DMS53 treated with DMSO at 0.1 percent for 48 hours (cell line): ENCODE data around the gene RAPH1.
"Not testable (repeated sequence)": the region's sequence is repeated elsewhere in the genome, so short reads cannot be mapped to it uniquely, and the experiment has no call there.

Experiments
- DNase-seq: peaks from one replicate; lab custom pipeline; 2025; ENCODE audit not compliant: unreplicated experiment; lab: John Stamatoyannopoulos, UW

RAPH1 gene

DNA sequence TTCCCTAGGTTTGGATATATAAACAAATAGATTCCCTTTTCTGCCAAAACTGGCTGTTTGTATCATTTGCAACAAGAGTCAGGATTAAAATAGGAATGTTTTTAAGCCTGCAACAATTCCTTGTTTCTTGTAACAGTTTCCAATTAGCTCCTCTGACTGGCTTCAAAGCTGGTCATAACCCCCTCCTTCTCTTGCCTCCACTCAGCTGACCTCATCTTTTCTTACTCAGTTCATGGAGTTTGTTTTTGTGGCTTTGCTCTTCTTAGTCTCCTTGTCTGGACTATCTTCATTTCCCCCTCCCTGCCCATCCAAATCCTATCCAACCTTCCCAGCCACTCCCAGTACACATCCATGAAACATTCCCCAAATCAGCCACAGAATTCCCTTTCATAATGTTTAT, 14.3 kb upstream of the RAPH1 start:
- no peak for DNase-seq

DNA sequence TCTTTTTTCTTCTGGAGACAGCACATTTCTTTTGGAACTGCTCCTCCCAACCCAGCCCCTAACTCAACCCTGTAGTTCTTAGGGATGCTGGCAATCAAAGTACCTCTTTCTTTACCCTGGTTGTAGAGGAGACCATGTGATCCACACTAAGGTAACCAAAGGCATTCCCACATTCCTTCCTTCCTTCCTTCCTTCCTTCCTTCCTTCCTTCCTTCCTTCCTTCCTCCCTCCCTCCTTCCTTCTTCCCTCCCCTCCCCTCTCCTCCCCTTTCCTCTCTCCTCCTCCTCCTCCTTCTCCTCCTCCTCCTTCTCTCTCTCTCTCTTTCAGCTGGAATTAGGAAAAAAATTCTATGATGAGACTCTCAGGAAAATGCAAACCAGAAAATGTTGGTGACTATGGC, 13.8 kb upstream of the RAPH1 start:
- no peak for DNase-seq

DNA sequence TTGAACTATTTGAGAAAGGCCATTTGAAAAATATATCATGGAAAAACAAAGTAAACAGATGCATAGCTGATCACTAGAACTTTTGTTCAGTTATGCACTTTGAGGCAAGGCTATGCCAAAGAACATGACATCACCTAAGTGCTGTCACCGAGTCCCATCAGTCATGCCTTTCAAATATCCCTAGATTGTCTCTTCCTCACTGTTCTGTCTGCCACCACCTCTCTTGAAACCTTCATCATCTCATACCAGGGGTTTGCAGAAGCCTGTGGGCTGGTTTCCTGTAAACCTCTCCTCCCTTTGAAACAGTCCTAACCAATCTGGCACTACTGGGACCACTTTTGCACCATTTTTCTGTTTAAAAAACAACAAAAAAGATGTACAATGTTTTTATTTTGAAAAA, 12.3 kb upstream of the RAPH1 start:
- DNase-seq, result no peak

DNA sequence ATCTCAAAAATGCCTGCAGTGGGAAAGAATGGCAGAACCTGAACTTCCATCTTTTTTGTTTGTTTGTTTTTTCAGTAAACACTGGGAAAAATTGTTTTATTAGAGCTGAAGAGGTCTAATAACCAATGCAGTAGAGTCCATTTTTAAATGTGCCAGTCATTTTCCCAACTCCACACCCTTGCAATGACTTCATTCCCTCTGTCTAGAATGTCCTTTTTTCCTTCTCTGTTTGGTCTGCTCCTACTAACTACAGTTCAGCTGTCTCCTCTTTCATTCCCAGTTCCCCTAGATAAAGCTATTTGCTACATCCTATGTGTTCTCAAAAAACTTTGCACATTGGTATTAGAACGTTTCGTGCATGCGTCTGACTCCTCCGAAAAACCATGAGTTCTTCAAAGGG, 9.3 kb upstream of the RAPH1 start:
- no peak for DNase-seq

DNA sequence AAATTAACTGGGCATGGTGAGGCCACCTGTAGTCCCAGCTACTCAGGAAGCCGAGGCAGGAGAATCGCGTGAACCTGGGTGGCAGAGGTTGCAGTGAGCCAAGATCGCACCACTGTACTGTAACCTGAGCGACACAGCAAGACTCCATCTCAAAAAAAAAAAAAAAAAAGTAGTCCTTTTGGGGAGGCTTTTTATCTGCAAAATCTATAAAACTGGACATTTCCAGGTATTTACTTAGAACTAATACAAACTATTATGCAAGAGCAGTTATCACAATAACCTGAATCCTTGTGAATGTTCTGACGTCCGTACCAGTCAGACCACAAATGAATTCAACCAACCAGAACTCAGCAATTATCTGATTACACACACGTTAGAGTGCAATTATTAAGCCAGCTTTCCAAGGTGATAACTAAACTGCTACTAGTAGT, 8.8 kb upstream of the RAPH1 start:
- DNase-seq, result no peak

DNA sequence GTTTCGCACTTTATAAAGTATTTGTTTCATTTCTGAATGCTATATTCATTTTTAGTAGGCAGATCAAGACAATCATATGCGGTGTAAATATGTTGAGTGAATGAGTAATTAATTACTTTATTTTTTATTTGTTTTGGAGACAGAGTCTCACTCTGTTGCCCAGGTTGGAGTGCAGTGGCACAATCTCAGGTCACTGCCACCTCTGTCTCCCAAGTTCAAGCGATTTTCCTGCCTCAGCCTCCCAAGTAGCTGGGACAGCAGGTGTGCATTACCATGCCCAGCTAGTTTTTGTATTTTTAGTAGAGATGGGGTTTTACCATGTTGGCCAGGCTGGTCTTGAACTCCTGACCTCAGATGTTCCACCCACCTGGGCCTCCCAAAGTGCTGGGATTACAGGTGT, 5.5 kb upstream of the RAPH1 start:
- not testable (repeated sequence) for DNase-seq

DNA sequence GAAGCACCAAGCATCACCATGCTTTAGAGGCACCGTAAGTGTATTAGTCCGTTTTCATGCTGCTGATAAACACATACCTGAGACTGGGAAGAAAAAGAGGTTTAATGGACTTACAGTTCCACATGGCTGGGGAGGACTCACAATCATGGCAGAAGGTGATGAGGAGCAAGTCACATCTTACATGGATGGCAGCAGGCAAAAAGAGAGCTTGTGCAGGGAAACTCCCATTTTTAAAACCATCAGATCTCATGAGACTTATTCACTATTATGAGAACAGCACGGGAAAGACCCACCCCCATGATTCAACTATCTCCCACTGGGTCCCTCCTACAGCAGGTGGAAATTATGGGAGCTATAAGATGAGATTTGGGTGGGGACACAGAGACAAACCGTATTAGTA, 3.1 kb upstream of the RAPH1 start:
- DNase-seq, result not testable (repeated sequence)

DNA sequence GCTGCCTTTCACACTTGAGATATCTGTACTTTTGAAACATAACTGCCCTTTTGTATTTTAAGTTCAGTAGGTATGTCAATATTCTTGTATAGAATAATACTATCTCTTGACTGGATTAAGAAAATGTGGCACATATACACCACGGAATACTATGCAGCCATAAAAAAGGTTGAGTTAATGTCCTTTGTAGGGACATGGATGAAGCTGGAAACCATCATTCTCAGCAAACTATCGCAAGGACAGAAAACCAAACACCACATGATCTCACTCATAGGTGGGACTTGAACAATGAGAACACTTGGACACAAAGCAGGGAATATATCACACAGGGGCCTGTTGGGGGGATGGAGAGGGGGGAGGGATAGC, 1.5 kb upstream of the RAPH1 start:
- not testable (repeated sequence) for DNase-seq

DNA sequence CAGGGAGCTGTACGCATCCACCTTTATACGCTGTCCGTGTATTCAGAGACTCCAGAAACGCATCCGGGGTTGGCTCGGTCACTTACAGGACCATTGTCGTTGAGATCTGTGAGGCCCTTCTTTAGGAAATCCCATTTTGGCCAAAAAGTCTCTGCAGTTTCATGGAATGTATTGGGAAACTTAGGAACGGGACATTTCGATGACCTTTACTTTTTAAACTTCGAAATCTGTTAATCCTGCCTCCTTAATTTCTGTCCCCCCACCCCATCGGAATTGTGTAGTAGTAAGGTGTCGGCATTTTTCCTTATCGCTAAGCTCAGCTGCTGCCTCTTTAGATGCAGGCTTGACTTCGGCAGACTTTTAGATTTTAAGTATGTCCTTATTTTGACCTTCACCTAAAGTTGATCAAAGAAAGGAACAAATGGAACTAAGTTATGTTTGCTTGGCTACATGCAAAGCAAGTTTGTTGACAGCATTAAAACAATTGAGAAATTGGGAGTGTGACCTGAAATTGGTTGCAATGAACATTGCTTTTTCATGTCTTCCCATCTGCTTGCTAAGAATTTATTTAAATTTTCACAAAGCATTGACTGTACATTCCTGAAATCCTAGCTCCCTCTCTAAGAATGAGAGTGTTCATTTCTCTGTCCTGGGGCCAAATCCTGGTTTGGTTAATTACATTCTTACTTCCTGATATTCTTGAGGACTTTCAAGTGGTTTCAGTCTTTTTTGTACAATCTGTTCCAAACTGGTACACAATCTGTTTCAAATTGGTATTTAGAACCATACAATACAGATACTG, 884 bp upstream of the RAPH1 start:
- no peak for DNase-seq

DNA sequence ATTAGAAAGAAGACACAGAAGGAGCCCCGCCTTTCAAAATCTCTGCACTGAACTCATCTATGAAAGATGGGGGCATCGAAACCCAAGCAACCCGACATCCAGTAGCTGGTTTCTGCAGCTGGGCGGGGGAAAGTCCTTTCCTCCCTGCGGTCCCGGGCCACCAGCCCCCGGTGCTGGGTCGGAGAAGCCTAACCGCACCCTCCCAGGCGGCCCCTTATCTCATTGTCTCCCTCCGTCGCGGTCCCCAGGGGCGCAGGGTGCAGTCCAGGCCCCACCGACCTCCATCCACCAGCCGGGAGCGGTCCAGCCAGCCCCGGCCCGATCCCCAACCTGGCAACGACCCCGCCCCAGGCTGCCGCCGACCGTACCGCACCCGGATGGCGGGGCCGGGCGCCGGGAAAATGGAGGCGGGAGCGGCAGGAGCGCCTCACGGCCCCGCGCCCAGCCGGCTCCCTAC, 452 bp downstream of the RAPH1 start:
- no peak for DNase-seq

DNA sequence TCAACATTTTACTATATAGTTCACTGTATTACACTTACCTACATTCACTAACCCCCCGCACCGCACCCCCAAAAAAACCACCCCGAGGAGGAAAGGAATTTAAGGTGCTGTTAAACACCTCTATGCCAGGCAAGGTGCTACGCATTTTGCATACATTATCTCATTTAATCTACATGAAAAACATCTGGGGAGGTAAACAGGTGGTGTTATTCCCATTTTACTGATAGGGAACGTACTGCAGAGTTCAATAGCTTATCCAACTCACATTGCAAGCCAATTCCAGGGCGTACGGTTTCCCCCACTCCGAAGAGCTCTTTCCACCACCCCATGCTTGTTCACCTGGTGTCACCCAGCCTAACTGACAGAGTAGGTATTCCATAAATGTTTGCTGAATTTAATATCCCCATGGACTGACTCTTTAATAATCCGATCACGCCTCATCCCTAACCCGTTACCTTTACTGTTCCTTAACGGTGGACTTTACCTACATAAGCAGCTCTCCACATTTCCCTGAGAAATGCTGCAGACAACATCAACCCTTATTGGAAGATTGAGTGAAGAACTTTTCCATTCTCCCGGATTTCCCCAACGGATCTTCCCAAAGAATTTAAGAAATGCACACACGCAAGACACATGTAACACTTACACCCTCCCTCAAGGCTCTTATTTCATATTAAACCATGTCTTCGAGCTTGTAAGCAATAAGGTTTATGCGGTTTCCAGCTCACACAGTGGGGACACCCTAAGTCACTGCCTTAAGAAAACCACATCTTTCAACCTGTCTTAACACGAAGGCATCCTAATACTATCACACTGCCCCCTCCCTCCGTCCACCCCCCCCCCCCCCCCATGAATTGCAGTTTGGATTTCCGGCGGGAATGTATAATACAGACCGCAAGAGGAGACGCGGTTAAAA, 1.2 kb downstream of the RAPH1 start:
- DNase-seq, result no peak

DNA sequence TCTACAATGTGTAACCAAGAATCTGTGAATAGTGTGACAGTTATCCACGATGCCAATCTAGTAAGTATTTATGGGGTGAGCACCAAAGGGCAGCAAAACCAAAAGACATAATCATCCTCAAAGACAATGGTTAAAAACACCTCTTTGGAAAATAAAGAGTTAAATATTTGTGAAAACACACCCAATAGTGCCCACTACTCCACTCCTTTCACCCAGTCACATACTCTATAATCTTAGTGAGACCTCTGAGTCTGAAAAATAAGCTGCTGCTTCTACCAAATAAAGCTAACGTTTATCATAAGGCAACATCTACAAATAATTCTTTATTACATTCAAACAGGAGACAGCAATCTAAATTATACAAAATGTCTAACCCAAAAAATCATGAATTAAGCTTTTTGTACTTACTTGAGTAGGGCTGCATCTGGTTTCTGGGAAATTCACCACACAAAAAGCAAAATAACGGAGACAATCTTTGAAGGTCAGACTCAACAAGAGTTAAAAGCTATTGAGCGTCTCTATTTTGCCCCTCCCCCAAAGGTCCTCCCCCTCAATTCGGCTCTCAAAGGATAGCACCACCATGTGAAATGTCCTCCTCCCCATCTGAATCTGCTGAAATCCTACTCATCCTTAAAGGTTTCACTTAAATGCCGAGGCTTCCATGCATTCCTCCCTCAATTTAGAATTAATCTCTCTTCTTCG, 2.0 kb downstream of the RAPH1 start:
- DNase-seq, result no peak

DNA sequence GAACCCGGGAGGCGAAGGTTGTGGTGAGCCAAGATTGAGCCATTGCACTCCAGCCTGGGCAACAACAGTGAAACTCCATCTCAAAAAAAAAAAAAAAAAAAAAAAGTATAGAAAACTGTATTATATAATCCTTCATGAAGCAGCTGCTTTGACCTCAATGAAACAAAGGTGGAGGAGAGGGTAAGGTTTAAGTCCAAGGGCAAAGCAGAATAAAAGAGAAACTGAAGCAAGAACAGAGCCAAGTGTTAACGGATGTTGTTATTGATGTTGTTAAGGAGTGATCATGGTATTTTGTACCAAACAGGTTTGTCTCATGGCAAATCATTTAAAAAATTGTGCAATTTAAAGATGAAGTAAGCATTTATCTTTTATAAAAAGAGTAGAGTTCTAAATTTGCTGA, 7.4 kb downstream of the RAPH1 start:
- no peak for DNase-seq

DNA sequence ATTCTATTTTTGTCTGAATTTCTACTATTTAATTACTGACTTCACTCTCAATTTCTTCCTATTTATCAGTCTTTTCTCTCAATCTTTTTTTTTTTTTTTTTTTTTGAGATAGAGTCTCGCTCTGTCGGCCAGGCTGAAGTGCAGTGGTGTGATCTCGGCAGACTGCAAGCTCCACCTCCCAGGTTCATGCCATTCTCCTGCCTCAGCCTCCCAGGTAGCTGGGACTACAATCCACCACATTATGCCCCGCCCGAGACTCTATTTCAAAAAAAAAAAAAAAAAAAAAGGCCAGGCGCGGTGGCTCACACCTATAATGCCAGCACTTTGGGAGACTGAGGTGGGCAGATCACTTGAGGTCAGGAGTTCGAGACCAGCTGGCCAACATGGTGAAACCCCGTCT, 21.8 kb downstream of the RAPH1 start:
- DNase-seq, result not testable (repeated sequence)

DNA sequence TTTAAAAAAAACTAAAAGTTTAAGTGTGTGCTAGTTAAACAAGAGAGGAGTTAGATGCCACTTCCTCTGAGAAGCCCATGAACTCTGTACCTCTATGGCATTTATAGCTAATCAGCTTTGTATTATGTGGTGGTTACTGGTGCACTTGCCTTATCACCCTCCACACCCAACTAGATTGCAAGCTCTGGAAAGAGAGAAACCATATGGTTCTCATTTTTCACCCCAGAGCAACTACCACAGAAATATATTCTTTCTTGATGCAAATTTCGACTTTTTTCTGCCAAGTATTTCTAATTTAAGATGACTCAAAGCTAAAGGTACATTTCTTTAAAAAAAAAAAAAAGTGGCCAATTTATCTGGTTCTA, 24.2 kb downstream of the RAPH1 start:
- no peak for DNase-seq

DNA sequence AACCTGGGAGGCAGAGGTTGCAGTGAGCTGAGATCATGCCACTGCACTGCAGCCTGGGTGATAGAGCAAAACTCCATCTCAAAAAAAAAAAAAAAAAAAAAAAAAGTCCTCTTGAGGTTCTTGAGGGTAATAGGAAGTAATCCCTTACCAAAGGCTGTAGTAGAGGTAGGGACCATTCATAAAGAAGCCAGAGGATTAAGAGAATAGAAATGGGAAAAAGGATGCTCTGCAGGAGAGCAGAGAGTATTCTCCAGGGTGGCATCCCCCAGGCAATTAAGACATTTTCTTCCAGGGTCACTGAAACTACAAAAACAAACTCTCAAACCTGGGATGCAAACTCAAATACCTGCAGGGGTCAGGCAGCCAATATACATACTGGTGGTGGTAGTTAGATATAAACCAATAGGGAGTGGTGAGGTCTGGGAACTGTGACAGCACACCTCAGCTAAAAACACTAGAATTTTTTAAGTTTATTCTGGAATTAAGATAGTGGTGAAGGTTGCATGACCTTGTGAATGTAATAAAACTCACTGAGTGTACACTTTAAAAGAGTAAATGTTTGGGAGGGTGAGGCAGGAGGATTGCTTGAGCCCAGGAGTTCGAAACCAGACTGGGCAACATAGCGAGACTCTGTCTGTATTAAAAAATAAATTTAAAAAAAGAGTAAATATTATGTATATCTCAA, 24.7 kb downstream of the RAPH1 start:
- no peak for DNase-seq

DNA sequence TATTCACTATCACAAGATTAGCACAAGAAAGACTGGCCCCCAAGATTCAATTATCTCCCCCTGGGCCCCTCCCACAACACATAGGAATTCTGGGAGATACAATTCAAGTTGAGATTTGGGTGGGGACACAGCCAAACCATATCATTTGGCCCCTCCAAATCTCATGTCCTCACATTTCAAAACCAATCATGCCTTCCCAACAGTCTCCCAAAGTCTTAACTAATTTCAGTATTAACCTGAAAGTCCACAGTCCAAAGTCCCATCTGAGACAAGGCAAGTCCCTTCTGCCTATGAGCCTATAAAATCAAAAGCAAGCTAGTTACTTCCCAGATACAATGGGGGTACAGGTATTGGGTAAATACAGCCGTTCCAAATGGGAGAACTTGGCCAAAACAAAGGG, 31.6 kb downstream of the RAPH1 start:
- DNase-seq, result not testable (repeated sequence)

DNA sequence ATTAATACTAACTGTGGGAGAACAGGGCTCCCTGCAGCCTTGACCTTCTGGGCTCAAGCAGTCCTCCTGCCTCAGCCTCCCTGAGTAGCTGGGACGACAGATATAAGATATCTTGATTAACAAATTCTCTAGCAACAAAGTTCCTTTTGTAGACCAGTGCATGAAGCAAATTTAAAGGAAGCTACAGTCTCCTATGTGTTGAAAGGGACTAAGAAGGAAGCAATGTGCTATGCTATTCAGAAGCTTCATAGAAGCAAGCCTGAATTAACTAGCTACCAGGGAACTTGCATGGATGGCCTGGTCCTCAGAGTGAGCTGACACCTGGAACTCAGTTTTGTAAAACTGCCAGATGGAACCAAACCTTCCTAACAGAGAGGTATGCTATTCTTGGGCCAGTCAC, 33.2 kb downstream of the RAPH1 start:
- no peak for DNase-seq

DNA sequence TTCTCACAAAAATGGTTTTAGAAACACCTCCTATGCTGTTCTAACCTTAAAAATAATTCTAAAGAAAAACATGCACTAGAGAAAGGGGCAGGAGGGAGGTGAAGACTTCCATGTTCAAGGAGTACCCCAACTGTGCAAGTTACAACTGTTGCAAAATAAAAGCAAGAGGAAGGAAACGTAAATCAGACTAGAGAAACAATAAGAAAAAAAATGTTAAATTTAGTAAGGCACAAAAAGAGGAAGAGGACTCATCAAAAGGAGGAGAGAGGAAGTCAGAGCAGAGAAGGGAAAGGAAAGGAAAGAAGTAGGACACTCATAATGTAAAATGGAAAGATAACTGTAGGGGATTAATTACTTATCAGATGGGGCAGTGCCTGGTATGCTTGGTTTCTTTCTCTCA, 34.1 kb downstream of the RAPH1 start:
- DNase-seq, result no peak

DNA sequence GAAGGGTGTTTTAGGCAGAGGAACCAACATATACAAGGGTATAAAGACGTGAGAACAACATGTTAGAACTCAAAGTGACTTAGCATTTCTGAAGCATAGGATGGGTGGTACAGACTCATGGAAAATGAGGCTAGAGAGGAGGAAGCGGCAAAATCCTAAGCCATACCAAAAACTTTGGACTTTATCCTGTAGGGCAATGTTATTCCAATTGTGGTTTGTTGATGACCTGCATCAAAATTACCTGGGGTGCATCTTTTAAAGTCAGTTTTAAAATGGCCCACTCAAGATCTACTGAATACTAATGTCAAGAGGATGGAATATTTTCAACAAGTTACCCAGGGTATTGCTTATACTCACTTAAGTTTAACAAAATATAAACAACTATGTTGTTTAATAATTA, 34.8 kb downstream of the RAPH1 start:
- no peak for DNase-seq

DNA sequence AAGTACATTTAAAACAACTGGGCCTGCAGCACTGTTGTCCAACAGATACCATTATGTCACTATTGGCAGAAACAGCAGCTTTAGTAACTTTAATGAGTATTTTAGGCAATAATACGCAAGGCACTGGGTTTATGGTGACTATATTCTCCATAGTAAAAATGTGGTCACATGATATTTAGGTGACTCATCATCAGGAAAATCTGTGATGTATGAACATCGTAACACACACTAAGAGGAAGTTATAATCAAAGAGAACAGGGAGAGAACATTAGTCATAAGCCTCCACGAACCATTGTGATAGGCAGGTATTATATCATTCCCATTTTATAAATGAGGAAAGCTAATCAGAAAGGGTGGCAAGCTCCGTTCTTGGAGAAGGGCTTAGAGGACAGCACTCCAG, 36.9 kb downstream of the RAPH1 start:
- peak; percentile 85 for DNase-seq
